ENCODE results near the gene STARD6.
"Not testable (repeated sequence)": the region's sequence is repeated elsewhere in the genome, so short reads cannot be mapped to it uniquely, and the experiment has no call there.

The STARD6 gene, protein sequence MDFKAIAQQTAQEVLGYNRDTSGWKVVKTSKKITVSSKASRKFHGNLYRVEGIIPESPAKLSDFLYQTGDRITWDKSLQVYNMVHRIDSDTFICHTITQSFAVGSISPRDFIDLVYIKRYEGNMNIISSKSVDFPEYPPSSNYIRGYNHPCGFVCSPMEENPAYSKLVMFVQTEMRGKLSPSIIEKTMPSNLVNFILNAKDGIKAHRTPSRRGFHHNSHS

DNA sequence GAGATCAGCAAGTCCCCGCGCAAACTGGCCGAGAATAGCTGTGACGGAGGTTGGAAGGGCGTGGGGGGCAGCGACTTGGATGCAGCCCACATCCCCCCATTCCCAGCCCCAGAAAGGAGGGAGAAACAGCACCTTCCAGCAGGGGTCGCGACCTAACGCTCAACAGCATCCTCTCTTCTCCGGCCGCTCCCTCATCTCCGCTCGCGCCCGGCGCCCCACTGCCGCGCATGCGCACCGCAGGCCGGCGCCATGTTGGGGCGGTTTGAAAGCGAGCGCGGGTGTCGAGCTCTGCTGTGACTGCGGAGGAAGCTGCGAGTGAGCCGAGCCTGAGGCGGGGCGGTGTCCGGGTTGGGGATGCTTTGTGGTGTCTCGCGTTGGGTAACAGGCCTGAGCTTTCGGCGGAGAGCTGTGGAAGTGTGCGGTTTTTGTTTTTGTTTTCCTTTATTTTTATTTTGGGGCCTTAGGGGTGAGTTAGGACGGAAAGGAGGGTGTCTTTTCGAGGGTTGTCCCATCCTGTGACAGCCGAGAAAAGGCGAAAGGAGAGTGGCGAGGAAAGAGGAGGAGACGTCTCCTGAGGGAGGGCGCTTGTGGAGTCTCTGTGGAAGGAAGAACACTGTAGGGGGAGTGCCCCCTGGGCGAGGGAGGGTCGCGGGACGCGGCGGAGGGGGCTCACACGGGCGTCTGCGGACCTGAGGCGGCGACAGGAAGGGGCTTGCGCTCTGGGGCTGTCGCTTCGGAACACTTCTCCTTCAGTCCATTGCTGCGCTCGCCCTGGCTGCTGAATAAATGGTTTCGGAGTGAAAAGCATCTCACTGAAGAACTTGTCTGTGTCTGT, at the start of gene STARD6, which contains the start of gene C18orf54:
Gene STARD6 (minus strand): TSS at position 199 of the 835 bp plus-strand sequence. CDS start 3,285 bp downstream, outside the sequence.
Gene C18orf54 (plus strand): TSS at position 247 of the 835 bp plus-strand sequence. CDS start 2,667 bp downstream, outside the sequence.
- DNase-seq, result peak; percentile 92

- no peak for DNase-seq
These were observed 47.6 kb upstream of the STARD6 start for GRCh38 chr18:54405290-54405689.

DNA sequence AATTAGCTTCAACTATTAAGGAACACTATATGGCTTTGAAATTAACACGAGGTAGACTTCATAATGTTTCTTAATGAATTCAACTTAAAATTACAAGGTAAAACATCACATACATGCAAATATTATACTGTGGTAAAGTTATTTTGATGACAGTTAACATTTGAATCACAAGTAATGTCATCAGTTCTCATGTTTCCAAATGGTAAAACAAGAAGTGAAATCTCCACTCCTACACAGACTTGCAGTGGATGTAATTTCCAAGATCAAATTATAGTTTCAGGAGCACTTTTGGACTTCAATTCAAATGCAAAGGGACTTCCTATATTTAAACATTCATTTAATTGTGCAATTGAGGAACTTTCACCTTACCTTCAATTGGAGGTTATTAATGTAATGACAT, 39.1 kb upstream of the STARD6 start:
- no peak for DNase-seq

GRCh38 chr18:54393648-54394294, 36.1 kb upstream of the STARD6 start:
- no peak for DNase-seq

DNA sequence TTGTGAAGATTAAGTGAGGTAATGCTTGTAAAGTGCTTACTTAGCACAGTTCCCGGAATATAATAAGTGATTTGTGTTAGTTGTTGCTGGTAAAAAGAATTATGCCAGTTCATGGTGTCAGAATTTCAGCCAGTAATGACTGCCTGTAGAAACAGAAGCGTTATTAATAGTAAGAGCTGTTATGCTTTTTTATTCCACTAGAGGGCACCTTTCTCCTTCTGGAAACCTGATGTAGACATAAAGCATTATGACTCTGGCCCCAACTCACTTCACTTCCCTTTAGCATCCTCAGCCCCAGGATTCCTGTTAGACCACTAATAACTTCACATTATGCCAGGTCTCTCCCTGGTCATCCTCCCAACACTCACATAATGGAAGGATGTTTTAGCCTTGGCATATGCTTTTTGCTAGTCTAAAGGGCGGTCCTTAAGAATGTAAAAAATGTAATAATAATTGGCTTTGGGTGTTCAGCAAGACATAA, 34.9 kb upstream of the STARD6 start:
- peak; percentile 66 for DNase-seq

GRCh38 chr18:54390838-54391237, 33.2 kb upstream of the STARD6 start:
- DNase-seq, result no peak

DNA sequence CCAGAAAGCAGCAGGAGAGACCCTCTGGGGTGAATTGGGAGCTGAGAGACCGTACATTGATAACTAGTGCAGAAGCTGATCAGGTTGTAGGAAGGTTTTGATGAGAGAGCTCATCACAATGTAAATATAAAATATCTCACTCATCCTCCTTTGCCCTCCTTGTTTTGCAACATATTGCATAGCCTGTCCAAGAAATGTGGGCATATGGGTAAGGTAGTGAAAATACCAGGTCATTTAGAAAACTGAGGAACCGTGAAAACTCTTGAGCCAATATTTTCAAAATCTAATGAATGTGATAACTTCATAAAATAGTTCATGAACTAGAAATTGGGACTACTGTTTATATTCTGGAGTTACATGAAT, 31.5 kb upstream of the STARD6 start:
- DNase-seq, result no peak

DNA sequence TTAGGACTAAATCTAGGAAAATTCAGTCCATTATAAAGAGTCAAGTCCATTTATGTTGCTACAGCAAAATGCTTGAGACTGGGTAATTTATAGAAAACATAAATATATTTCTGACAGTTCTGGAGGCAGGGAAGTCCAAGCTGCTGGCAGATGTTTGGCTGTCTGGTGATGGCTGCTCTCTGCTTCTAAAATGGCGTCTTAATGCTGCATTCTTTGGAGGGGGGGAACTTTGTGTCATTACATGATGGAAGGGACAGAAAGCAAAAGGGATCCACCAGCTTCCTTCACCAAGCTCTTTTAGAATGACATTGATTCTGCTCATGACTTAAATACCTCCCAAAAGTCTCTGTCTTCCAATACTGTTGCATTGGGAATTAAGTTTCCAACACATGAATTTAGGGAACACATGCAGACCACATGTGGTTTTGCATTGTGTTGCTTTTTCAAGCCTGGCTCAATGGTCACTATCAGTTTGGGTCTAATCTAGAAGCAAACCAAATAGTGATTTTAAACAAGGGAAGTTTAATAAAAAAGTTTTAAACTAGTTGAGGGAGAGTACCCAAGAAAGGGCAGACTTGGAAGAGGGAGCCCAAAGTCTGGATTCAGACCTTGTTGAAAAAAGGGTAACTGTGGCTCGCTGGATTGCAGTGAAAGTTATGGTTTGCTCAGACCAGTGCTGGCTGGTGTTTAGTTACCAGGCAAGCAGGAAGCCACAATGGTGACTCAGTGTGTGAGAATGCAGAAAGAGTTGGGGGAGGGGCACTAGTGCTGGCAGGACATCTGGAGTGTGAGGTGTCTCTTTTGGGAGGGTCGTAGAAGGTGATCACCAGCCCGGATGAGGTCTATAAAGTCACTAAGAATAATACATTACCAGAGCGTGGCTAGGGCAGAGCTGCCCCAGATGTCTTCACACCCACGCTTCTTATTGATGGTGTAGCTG, 30.8 kb upstream of the STARD6 start:
- peak; percentile 0 for DNase-seq

DNA sequence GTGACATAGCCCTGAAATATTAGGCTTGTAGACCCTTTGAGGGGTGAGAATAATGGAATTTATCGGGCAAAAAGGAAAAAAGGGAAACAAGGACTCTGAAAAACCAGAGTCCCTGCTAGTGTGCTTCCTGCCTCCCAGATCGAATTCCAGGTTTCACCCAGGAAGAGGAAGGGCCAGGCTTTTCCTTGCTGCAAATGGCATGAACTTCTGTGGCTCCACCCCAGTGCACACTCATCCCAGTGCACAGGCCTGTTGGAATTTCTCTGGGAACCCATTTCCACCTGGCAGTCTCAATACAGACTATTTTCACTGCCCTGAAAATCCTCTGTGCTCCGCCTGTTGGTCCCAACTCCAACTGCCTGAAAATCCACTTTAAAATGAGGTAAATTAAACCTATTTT, 30.0 kb upstream of the STARD6 start:
- DNase-seq, result no peak

DNA sequence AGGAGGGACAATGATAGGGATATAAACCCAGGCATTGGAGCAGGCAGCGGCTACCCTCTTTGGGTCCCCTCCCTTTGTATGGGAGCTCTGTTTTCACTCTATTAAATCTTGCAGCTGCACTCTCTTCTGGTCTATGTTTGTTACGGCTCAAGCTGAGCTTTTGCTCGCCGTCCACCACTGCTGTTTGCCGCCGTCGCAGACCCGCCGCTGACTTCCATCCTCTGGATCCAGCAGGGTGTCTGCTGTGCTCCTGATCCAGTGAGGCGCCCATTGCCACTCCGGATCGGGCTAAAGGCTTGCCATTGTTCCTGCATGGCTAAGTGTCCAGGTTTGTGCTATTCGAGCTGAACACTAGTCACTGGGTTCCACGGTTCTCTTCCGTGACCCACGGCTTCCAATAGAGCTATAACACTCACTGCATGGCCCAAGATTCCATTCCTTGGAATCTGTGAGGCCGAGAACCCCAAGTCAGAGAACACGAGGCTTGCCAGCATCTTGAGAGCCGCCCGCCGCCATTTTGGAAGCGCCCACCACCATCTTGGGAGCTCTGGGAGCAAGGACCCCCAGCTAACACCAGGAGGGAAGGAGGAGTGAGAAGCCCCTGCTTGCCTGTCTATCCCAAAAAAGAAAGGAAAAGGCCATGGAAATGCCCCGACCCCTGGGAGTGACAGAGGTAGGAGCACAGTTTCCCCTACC, 29.3 kb upstream of the STARD6 start:
- DNase-seq, result not testable (repeated sequence)

DNA sequence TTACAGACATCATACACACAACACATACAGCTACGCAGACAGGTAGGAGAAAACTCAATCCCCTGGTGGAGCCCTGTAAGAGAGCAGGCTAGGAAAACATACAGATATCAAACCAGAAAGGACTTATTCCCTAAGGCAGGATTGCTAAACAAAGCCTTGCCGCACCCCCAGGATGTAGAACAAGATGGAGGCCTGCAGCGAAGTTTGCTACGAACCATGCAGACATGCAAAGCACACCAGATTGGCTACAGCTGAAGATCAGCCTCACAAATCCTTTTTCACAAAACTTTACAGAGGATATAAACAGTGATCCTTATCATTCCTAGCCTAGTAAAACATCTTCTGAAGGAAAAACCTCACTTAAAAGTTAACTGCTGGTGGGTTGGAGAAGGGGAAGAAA, 28.4 kb upstream of the STARD6 start:
- no peak for DNase-seq

GRCh38 chr18:54382733-54383252, 25.1 kb upstream of the STARD6 start:
- DNase-seq, result no peak

DNA sequence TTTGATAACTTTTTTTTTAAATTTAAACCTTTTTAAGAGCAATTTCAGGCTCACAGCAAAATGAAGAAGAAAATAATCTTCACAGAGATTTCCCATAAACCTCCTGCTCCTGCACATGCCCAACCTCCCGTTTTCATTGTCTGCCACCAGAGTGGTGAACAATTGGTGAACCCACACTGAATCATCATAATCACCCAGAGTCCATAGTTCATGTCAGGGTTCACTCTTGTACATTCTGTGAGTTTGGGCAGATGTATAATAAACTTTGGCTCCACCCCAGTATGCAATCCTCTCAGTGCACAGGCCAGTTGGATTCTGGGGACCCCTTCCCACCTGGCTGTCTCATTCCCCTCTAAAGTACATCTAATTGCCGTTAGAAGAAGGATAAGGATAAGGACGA, 24.4 kb upstream of the STARD6 start:
- no peak for DNase-seq

GRCh38 chr18:54381640-54382039, 24.0 kb upstream of the STARD6 start:
- no peak for DNase-seq

- no peak for DNase-seq
These were observed 20.4 kb upstream of the STARD6 start for GRCh38 chr18:54378057-54378456.

DNA sequence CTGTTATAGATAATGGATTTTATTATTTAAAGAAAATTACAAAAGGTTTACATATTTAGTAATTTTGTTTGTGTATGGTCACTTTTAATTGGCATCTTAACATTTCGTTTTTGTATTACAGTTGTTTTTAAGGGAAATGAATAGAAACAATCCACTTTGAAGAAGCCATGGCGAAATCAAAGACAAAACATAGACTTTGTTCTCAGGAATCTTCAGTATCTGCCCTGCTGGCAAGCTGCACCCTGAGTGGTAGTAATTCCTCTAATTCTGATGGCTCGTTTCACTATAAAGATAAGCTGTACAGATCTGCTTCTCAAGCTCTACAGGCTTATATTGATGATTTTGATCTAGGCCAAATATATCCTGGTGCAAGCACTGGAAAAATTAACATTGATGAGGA, 2.7 kb upstream of the STARD6 start:
- DNase-seq, result no peak

GRCh38 chr18:54359233-54359632, 1.6 kb upstream of the STARD6 start:
- DNase-seq, result no peak

DNA sequence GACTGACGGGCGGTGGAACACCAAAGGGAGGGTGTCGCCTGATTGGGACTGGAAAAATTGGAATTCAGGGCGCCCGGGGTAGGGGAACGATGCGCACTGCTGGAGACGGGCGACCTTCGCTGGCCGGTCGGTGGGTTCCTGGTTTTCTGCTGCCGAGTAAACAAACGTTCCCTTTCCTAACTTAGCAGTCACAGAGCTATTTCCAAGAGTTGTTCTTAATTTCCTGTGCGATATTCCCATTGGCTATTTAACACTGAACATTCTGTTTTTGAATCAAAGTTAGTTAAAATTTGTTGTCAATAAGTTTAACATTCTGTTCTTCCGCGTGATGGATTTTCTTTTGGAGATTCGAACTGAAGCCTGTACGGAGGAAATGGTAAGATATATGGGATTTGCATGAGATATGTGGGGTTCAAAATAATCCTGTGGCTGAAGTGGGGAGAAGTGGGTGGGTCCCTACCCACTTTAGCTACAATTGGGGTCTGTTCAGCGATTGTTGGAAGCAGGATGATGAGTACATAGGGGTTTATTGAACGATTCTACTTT, 910 bp upstream of the STARD6 start:
- DNase-seq, result peak; percentile 2

DNA sequence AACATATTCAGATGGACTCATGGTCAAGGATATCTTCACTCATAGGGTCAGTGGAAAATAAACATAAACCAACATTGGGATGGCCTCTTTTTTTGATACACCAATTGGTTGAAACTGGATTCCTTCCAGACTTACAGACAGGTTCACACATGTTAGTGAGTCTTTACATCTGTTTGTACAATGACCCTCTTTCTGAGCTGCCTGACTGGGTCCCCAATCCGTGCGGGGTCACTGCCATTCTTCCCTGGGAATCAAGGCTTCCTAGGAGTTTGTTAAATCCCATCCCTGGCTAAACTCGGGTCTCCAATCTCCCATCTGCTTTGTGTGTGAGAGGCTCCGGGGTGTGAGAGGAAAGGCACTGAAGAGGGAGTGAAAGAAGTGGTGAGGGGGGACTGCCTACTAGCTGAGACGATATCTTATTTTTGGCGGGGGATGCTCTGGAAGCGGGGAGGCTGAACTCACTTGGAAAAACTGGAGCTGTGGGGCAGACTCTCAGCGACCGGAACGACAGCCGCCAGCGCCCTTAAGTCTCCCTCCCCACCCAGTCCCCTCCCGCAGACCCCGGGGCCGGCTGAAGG, 487 bp downstream of the STARD6 start:
- DNase-seq, result no peak

- no peak for DNase-seq
These were observed 6.5 kb downstream of the STARD6 start for GRCh38 chr18:54351186-54351585.

DNA sequence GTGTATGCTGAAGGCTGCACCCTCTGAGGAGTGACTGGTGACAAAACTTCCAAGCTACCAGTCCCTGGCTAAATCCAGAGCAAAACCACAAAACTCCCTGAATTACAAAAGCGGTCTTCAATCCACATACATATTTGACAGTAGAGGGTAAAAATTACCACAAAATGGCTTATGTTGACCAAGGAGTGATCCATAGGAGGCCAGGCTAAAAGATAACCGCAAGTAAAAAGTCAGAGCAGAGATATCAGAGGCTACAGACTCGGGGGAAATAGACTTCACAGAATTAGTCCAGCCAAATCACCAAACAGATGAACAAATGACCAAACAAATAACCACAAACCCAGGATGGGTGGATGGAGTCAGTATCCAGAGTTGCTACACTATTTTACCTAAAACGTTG, 19.4 kb downstream of the STARD6 start:
- DNase-seq, result no peak

Data from CD4-positive, alpha-beta T cell treated with Interleukin-12 subunit alpha and Interleukin-12 subunit beta, for 1 hour (primary cell).